Effector memory CD8-positive, alpha-beta T cell (primary cell): ENCODE results near the gene AGFG2.
A peak's percentile ranks its signal among the peaks of the same experiment; 100 is the strongest.

Experiments used
- ATAC-seq: fragments of 150-1000 bp; cut with Tn5 transposase; replicated peaks from 2 replicates; pipeline ENCODE4 v1.10.0; 2021; ENCODE audit warnings: mild to moderate bottlenecking, moderate library complexity
- DNase-seq, 3 experiments: peaks; one replicate each; pipeline ENCODE4 v3.0.0; 2021
- H3K27ac Mint-ChIP-seq, 2 donors: one replicate each; pipeline ENCODE4 v1.8.0; 2022; ENCODE audit warnings: mild to moderate bottlenecking in 2 of 2, mixed read lengths in 2 of 2, moderate library complexity in 2 of 2
- H3K27me3 Mint-ChIP-seq, 2 donors: one replicate each; pipeline ENCODE4 v1.8.0; 2022; ENCODE audit warnings: mixed read lengths in 2 of 2
- H3K36me3 Mint-ChIP-seq: one replicate; pipeline ENCODE4 v1.8.0; 2022; ENCODE audit warnings: mild to moderate bottlenecking, moderate library complexity, mixed read lengths; ENCODE audit not compliant: insufficient read depth
- H3K4me1 Mint-ChIP-seq, 2 donors: one replicate each; pipeline ENCODE4 v1.8.0; 2022; ENCODE audit warnings: low read depth in 2 of 2, mixed read lengths in 2 of 2
- H3K4me3 Mint-ChIP-seq, 2 donors: one replicate each; pipeline ENCODE4 v1.8.0; 2022; ENCODE audit warnings: mild to moderate bottlenecking in 2 of 2, mixed read lengths in 2 of 2, moderate library complexity in 2 of 2
- H3K9me3 Mint-ChIP-seq, 2 donors: one replicate each; pipeline ENCODE4 v1.8.0; 2022; ENCODE audit warnings: mixed read lengths in 2 of 2

AGFG2 gene

GRCh38 chr7:100573691-100574361, 34.8 kb downstream of the AGFG2 start, which contains the start of gene SAP25:
SAP25 (minus strand) TSS chr7:100573900; CDS start chr7:100573742, 158 bp downstream.
- ATAC-seq (no peak), DNase-seq (no peak)
- Mint-ChIP-seq H3K9me3 (no peaks in the 10 kb centered on the region), H3K4me1 (peaks cover 12 to 14% of the 10 kb centered on the region in 2 donors), H3K36me3 (peaks cover 30% of the 10 kb centered on the region), H3K27me3 (no peaks in the 10 kb centered on the region), H3K4me3 (no peak within 1 kb of the TSS), H3K27ac (peak within 1 kb of the TSS in 1 of 2 donors; percentile 80)

- no peak for ATAC-seq
- Mint-ChIP-seq H3K9me3 (no peaks in the 10 kb centered on the region), H3K27ac (peak overlapping the region in 1 of 2 donors; percentile 55), H3K4me3 (no peak overlapping the region), H3K4me1 (peaks cover 5 to 8% of the 10 kb centered on the region in 2 donors), H3K36me3 (peaks cover 25% of the 10 kb centered on the region), H3K27me3 (no peaks in the 10 kb centered on the region)
- no peak for DNase-seq
These were observed 35.6 kb downstream of the AGFG2 start for GRCh38 chr7:100574362-100575205.

GRCh38 chr7:100575206-100575631, 36.2 kb downstream of the AGFG2 start:
- Mint-ChIP-seq H3K27ac (peak overlapping the region in 1 of 2 donors; percentile 55), H3K4me1 (peaks cover 5 to 8% of the 10 kb centered on the region in 2 donors), H3K9me3 (no peaks in the 10 kb centered on the region), H3K4me3 (no peak overlapping the region), H3K36me3 (peaks cover 22% of the 10 kb centered on the region), H3K27me3 (no peaks in the 10 kb centered on the region)
- DNase-seq: no peak
- no peak for ATAC-seq

GRCh38 chr7:100575746-100576383, 36.9 kb downstream of the AGFG2 start:
- no peak overlapping the region for H3K4me3 Mint-ChIP-seq
- no peak for ATAC-seq

GRCh38 chr7:100576384-100576993, 37.5 kb downstream of the AGFG2 start:
- no peak for ATAC-seq
- peak overlapping the region in 1 of 2 donors; percentile 35 for H3K4me3 Mint-ChIP-seq
- peaks cover 15% of the 10 kb centered on the region for H3K36me3 Mint-ChIP-seq
- DNase-seq: no peak
- peak overlapping the region in 1 of 2 donors; percentile 88 for H3K27ac Mint-ChIP-seq
- H3K27me3 Mint-ChIP-seq: no peaks in the 10 kb centered on the region
- peaks cover 8% of the 10 kb centered on the region in 2 donors for H3K4me1 Mint-ChIP-seq
- H3K9me3 Mint-ChIP-seq: no peaks in the 10 kb centered on the region

More at GRCh38 chr7:100575746-100576383, 36.9 kb downstream of the AGFG2 start:
- DNase-seq: no peak
- Mint-ChIP-seq H3K27ac (peak overlapping the region in 1 of 2 donors; percentile 88), H3K27me3 (no peaks in the 10 kb centered on the region), H3K9me3 (no peaks in the 10 kb centered on the region), H3K4me1 (peaks cover 5 to 8% of the 10 kb centered on the region in 2 donors), H3K36me3 (peaks cover 16% of the 10 kb centered on the region)

- Mint-ChIP-seq H3K27me3 (no peaks in the 10 kb centered on the region), H3K4me3 (no peak overlapping the region)
- no peak for ATAC-seq
These were observed 38.1 kb downstream of the AGFG2 start for GRCh38 chr7:100577103-100577502.

GRCh38 chr7:100577507-100577906, 38.5 kb downstream of the AGFG2 start:
- no peak for DNase-seq
- no peak for ATAC-seq
- Mint-ChIP-seq H3K4me1 (peaks cover 6 to 9% of the 10 kb centered on the region in 2 donors), H3K27me3 (no peaks in the 10 kb centered on the region), H3K27ac (no peak overlapping the region), H3K9me3 (no peaks in the 10 kb centered on the region), H3K4me3 (no peak overlapping the region), H3K36me3 (peaks cover 23% of the 10 kb centered on the region)

More at GRCh38 chr7:100577103-100577502, 38.1 kb downstream of the AGFG2 start:
- H3K9me3 Mint-ChIP-seq: no peaks in the 10 kb centered on the region
- H3K27ac Mint-ChIP-seq: no peak overlapping the region
- peaks cover 4 to 5% of the 10 kb centered on the region in 2 donors for H3K4me1 Mint-ChIP-seq
- H3K36me3 Mint-ChIP-seq: peaks cover 21% of the 10 kb centered on the region
- no peak for DNase-seq

GRCh38 chr7:100578246-100579183, 39.5 kb downstream of the AGFG2 start:
- peaks cover 13 to 15% of the 10 kb centered on the region in 2 donors for H3K4me1 Mint-ChIP-seq
- peak overlapping the region in 1 of 2 donors; percentile 81 for H3K27ac Mint-ChIP-seq
- H3K36me3 Mint-ChIP-seq: peaks cover 13% of the 10 kb centered on the region
- H3K27me3 Mint-ChIP-seq: no peaks in the 10 kb centered on the region
- H3K9me3 Mint-ChIP-seq: no peaks in the 10 kb centered on the region
- DNase-seq (no peak), ATAC-seq (no peak)
- H3K4me3 Mint-ChIP-seq: no peak overlapping the region

- DNase-seq: no peak
- Mint-ChIP-seq H3K4me1 (peaks cover 33% of the 10 kb centered on the region in 2 donors), H3K27me3 (no peaks in the 10 kb centered on the region), H3K9me3 (no peaks in the 10 kb centered on the region), H3K36me3 (peaks cover 29% of the 10 kb centered on the region), H3K27ac (no peak overlapping the region), H3K4me3 (peak overlapping the region in 1 of 2 donors; percentile 18)
- no peak for ATAC-seq
These were observed 41.7 kb downstream of the AGFG2 start for GRCh38 chr7:100580466-100581283.

GRCh38 chr7:100582041-100582579, 43.1 kb downstream of the AGFG2 start:
- no peak for ATAC-seq
- Mint-ChIP-seq H3K4me1 (peaks cover 33 to 36% of the 10 kb centered on the region in 2 donors), H3K4me3 (peak overlapping the region; percentile 97 to 98), H3K36me3 (peaks cover 37% of the 10 kb centered on the region), H3K27me3 (no peaks in the 10 kb centered on the region), H3K9me3 (no peaks in the 10 kb centered on the region), H3K27ac (peak overlapping the region; percentile 94 to 95)
- no peak for DNase-seq

- peak overlapping the region; percentile 94 to 95 for H3K27ac Mint-ChIP-seq
- no peaks in the 10 kb centered on the region for H3K27me3 Mint-ChIP-seq
- H3K4me3 Mint-ChIP-seq: peak overlapping the region; percentile 97 to 98
- no peaks in the 10 kb centered on the region for H3K9me3 Mint-ChIP-seq
- DNase-seq (no peak), ATAC-seq (no peak)
- peaks cover 37% of the 10 kb centered on the region for H3K36me3 Mint-ChIP-seq
- H3K4me1 Mint-ChIP-seq: peaks cover 33 to 36% of the 10 kb centered on the region in 2 donors
These were observed 43.6 kb downstream of the AGFG2 start for GRCh38 chr7:100582650-100583049.
